SK-N-MC (cell line): ENCODE results near the gene ZC3H13.

Experiments
- EZH2 ChIP-seq: fragments of 200-600 bp; sonication (generic); IDR thresholded peaks from one replicate; pipeline ENCODE4 v1.6.1; 2017; ENCODE audit warnings: antibody characterized with exemption
- FOXP2 ChIP-seq: optimal IDR thresholded peaks from 2 replicates; pipeline ENCODE3; 2011; ENCODE audit warnings: mild to moderate bottlenecking, moderate library complexity; ENCODE audit not compliant: insufficient read depth; ENCODE audit errors: extremely low read length, control extremely low read depth
- POLR2AphosphoS5 ChIP-seq: IDR thresholded peaks from 2 replicates; pipeline ENCODE4 v1.6.1; 2012; ENCODE audit warnings: mild to moderate bottlenecking, low read depth, low read length, borderline replicate concordance

DNA sequence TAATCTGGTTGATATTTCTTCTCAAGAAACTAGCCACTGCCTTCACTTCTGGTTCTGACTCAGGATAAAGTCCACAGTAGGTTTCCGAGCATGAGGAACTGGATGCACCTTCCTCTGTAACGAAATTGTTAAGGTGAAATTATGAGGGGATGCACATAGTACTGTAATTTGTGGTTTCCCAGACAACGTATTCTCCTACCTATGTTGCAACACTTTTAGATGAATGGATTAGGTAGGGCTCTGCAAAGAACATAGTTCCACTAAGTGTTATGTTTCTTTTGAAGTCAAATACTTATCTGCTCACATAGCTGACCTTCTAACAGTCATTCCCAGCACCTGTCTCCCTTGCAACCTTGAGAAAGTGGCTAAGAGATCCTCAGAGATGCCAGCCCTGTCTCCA, 5.7 kb upstream of the ZC3H13 start:
- TF ChIP-seq POLR2AphosphoS5 (no peak), EZH2 (no peak), FOXP2 (no peak)
